C4-2B (cell line): ENCODE data around the gene FHIT.

ENCODE experiments used
- H3K27ac ChIP-seq: fragments of 450-650 bp; 2 replicates; pipeline ENCODE4 v1.5.1; 2017
- ZFX ChIP-seq: fragments of 450-650 bp; IDR thresholded peaks from 2 replicates; pipeline ENCODE4 v1.6.1; 2017
- TF ChIP-seq, protein P1 (sequence below): fragments of 450-650 bp; conservative IDR thresholded peaks from 2 replicates; pipeline ENCODE4 v1.5.1; 2017; ENCODE audit warnings: mild to moderate bottlenecking

FHIT gene

DNA sequence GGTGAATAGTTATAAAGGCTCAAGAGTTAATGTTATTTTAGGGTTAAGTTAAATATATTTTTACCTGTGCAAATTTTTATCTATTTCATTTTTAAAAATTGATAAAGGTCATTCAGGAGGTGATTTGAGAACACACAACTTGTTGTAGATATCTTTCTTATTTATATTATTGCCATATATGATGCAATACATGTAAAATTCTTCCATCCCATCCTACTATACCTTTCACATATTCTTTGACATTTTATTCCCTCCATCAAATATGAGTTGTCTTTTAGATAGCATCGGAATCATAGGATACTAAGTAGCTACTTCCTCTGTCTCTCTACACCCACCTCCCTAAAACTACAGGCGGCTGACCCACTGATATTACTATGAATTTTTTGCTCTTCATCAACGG lies 734.1 kb downstream of the FHIT start:
- TF ChIP-seq, protein P1, sequence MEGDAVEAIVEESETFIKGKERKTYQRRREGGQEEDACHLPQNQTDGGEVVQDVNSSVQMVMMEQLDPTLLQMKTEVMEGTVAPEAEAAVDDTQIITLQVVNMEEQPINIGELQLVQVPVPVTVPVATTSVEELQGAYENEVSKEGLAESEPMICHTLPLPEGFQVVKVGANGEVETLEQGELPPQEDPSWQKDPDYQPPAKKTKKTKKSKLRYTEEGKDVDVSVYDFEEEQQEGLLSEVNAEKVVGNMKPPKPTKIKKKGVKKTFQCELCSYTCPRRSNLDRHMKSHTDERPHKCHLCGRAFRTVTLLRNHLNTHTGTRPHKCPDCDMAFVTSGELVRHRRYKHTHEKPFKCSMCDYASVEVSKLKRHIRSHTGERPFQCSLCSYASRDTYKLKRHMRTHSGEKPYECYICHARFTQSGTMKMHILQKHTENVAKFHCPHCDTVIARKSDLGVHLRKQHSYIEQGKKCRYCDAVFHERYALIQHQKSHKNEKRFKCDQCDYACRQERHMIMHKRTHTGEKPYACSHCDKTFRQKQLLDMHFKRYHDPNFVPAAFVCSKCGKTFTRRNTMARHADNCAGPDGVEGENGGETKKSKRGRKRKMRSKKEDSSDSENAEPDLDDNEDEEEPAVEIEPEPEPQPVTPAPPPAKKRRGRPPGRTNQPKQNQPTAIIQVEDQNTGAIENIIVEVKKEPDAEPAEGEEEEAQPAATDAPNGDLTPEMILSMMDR: no peak
- TF ChIP-seq ZFX: no peak
- H3K27ac ChIP-seq: no peak overlapping the region

DNA sequence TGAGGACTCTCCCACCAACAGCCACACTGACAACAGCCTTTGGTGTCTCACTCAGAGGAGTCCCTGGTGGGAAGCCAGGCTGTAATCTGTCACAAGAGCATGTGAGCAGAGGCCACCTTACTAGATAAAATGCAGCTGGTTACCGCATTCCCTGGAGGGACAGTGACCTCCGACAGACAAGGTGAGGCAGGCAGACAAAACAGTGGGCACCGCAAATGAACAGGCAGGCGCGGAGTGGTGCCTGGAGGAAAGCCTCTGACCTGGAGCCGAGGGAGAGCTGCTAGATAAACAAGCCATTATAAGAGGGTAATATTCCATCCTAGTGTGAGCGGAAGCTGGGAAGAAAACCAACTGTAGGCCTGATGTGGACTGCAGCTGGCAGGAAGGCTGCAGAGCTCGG lies 736.4 kb downstream of the FHIT start:
- H3K27ac ChIP-seq: no peak overlapping the region
- TF ChIP-seq, protein P1: no peak
- TF ChIP-seq ZFX: no peak

DNA sequence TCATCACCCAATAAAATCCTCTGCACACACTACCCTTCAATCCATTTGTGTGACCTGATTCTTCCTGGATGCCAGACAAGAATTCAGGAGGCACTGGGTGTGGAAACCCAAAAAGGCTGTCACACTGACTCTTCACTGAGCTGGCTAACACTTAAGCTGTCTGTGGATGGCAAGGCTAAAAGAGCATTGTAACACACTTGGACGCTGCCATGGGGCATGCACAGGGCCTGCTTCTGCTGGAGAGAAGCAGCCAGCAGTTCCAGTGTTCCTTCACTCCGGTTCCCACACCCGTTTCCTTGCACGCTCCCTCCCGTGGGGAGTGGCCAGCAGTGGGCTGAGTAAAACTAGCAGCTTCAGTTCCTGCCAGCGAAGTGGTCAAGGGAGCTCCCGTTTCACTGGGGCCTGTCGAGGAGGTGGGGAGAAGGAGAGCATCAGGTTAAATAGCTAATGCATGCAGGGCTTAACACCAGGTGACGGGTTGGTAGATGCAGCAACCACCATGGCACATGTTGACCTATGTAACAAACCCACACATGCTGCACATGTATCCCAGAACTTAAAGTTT lies 737.1 kb downstream of the FHIT start:
- no peak overlapping the region for H3K27ac ChIP-seq
- no peak for TF ChIP-seq ZFX
- TF ChIP-seq, protein P1: no peak

DNA sequence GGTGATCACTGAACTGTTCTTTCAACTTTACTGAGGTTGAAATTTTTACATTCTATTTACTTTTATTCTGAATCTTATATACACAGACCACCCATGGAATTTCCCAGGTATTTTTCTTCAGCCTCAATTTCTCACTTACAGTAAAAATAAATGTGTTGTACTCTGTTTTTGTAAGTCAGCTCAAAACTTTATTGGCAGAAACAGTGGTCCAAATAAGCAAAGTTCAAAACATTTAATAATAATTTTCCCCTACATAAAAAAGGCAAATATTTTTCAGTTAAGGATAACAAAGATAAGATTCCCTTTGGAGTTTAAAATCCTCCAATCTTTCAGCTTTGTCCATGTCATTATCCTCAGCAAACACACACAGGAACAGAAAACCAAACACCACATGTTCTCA lies 738.0 kb downstream of the FHIT start:
- H3K27ac ChIP-seq: no peak overlapping the region
- TF ChIP-seq ZFX: no peak

DNA sequence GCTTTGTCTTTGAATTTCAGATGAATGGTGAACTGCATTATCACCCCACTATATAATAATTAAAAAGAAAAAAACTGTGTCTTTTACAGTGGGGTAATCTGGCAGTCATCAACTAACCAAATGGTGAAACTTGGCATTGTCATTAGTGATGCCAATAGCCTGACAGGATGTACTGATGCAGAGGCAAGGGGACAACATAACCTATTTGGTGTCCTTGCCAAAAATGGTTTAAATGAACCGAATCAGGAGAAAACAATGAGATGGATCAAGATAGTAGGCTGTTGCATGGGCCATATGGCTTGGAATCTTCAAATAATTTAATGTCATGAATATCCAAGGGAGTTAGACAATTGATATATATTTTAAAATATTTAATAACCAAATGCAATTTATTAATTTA lies 738.7 kb downstream of the FHIT start:
- no peak for TF ChIP-seq ZFX
- TF ChIP-seq, protein P1: no peak
- H3K27ac ChIP-seq: no peak overlapping the region

DNA sequence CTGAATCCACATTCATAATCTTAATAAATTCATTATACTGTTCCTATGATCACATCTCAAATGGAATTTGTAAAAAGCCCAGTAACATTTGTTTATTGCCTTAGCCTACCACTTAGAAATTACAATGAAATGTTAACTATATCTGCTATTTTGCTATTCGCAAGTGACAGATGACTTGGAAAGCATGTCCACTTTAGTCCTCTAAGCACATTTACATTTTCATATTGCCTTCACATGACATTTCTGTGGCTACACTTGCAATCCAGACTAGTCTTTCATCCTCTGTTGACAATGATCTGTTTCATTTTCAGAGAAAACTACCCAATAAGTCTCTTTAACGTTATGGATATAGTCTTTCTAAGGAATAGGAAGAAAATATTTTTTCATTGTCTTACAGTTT lies 741.8 kb downstream of the FHIT start:
- TF ChIP-seq, protein P1: no peak
- no peak for TF ChIP-seq ZFX

DNA sequence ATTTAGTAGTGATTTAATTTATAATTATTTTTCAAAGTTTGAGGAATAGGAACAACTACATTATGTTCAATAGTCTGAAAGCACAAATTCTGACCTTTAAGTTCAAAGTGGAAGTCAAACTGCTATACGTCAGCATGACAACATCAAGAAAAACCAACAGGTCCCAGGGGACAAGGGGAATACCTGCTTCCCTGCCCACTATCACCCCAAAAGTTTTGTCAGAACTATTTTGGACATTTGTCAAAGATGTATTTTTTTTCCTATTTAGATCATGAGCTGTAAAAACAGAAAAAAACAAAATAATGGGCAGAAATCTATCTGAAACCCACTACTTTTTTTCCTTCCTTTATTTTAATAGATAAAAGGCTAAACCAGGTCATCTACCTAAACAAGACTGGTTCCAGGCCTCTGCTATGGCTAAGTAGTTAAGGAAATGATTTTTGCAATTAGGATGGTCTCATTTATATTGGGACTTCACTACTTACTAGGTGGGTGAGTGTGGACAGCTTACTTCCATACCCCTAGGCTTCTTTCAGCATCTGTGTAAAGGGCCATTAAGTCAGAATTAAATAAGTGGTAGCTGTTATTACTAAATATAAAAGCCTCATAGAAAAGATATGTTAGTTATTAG lies 746.3 kb downstream of the FHIT start:
- TF ChIP-seq ZFX: no peak
- TF ChIP-seq, protein P1: no peak

More for the DNA sequence above, 741.8 kb downstream of the FHIT start:
- H3K27ac ChIP-seq: no peak overlapping the region

DNA sequence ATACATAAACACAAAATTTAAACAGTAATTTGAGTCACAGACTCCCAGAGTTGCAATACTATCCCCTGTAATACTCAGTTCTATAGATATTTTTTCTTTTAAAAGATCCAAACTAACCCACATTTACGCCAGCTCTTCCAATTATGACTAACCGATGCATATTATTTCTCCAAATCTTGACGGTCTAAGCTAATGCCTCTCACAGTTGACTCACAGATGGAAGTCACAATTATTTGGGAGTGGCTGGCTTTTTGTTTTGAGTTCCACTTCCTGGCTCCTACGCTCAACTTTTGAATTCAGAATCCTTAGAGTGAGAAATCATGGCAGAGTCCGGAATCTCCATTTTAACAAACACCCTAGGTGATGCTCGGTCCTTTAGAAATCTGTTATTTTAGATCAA lies 749.9 kb downstream of the FHIT start:
- TF ChIP-seq, protein P1: no peak
- no peak for TF ChIP-seq ZFX
- no peak overlapping the region for H3K27ac ChIP-seq

More for the DNA sequence above, 746.3 kb downstream of the FHIT start:
- no peak overlapping the region for H3K27ac ChIP-seq
